Kidney (tissue), 14 donors: ENCODE results near the gene SOX6. TPM values are rescaled to one million over a fixed set of nuclear protein-coding genes. Genes with fewer than 3 reads are reported as not detected.

Experiments used
- DNase-seq, 5 donors: peaks; one replicate each; pipeline ENCODE4 v3.0.0-alpha.2; 2013 to 2020
- FAIRE-seq: peaks from 2 replicates; lab custom pipeline; 2012; peaks lifted over from hg19 to GRCh38; lab: Jason Lieb, UNC
- H3K27ac ChIP-seq, 2 donors: one replicate each; pipeline ENCODE4 v1.7.0; 2013; ENCODE audit warnings: low read depth in 2 of 2, low read length in 2 of 2, inconsistent platforms in 1 of 2
- H3K27me3 ChIP-seq: one replicate; pipeline ENCODE4 v1.7.1; 2013; ENCODE audit warnings: low read length, inconsistent platforms; ENCODE audit not compliant: control insufficient read depth, insufficient read depth
- H3K36me3 ChIP-seq, 3 donors: one replicate each; pipeline versions ENCODE4 v1.7.0 to v1.7.1; 2013; ENCODE audit warnings: low read length in 3 of 3, control low read depth in 1 of 3, inconsistent platforms in 1 of 3; ENCODE audit not compliant: insufficient read depth in 3 of 3, control insufficient read depth in 2 of 3
- H3K4me1 ChIP-seq, 3 donors: one replicate each; pipeline versions ENCODE4 v1.7.0 to v1.7.1; 2013; ENCODE audit warnings: low read length in 3 of 3, inconsistent platforms in 1 of 3, low read depth in 1 of 3; ENCODE audit not compliant: control insufficient read depth in 2 of 3, insufficient read depth in 2 of 3
- H3K4me3 ChIP-seq, 3 donors: one replicate each; pipeline versions ENCODE4 v1.7.0 to v1.8.1; 2013; ENCODE audit warnings: low read length in 3 of 3, control low read depth in 1 of 3, inconsistent platforms in 1 of 3
- H3K9ac ChIP-seq, 3 donors: one replicate each; pipeline versions ENCODE4 v1.7.0 to v1.7.1; 2013; ENCODE audit warnings: low read length in 3 of 3, control low read depth in 1 of 3, inconsistent platforms in 1 of 3
- H3K9me3 ChIP-seq, 3 donors: one replicate each; pipeline versions ENCODE4 v1.7.0 to v1.7.1; 2013; ENCODE audit warnings: low read length in 3 of 3, control low read depth in 1 of 3, inconsistent platforms in 1 of 3; ENCODE audit not compliant: control insufficient read depth in 2 of 3, insufficient read depth in 1 of 3
- CTCF ChIP-seq: IDR thresholded peaks from 3 replicates; pipeline ENCODE4 v1.5.1; 2012; ENCODE audit warnings: mild to moderate bottlenecking, moderate library complexity, borderline replicate concordance; ENCODE audit not compliant: insufficient read depth; ENCODE audit errors: extremely low read depth
- intact Hi-C: fragments of 100-400 bp; cut with DNase I; formaldehyde crosslinking; loops from one replicate; pipeline ENCODE4 v1.11.1; 2022
- polyA plus RNA-seq: library from polyadenylated mRNA; stranded (reverse); fragments of 350-450 nt; fragmentation: Illumina TruSeq; extraction: RNeasy Lipid Tissue Mini Kit (QIAGEN cat#74804); gene quantifications from one replicate; pipeline ENCODE4 v1.2.3, GENCODE V29; 2014; ENCODE audit warnings: low read depth, low replicate concordance; ENCODE audit not compliant: insufficient read depth
- total RNA-seq: library from RNA; stranded (reverse); fragmentation: NEBNext Ultra II Directional; extraction: Animal tissue kit (Norgen Biotek cat#: 25700); gene quantifications from one replicate; pipeline ENCODE4 v1.2.1, GENCODE V29; 2021
- donor health status: control.
- donor health status: control.
- donor health status: control.
- donor health status: control.
- donor health status: control.
- donor health status: DM: yes; HTN: yes; CAD: no.
- donor health status: Normal renal cell carcinoma (clear cell type).

Gene SOX6
- total and polyA plus RNA-seq, 2 donors from 2014 or later: 5.0 to 47.3 TPM

- DNase-seq (no peak), FAIRE-seq (no peak)
- peaks cover 0 to 3% (median 0%) of the 10 kb centered on the region in 3 donors for H3K36me3 ChIP-seq
- H3K4me3 ChIP-seq: no peak overlapping the region
- H3K4me1 ChIP-seq: peaks cover 0 to 4% (median 3%) of the 10 kb centered on the region in 3 donors
- H3K9ac ChIP-seq: no peak overlapping the region
- H3K27me3 ChIP-seq: no peaks in the 10 kb centered on the region
- H3K27ac ChIP-seq: no peak overlapping the region
- TF ChIP-seq CTCF: no peak
- H3K9me3 ChIP-seq: no peaks in the 10 kb centered on the region
- intact Hi-C loops: no loop called here
Measured at GRCh38 chr11:16015741-16016467, 340.4 kb downstream of the SOX6 start.

- peaks cover 0 to 4% (median 3%) of the 10 kb centered on the region in 3 donors for H3K4me1 ChIP-seq
- intact Hi-C loops: no loop called here
- peaks cover 0 to 3% (median 0%) of the 10 kb centered on the region in 3 donors for H3K36me3 ChIP-seq
- H3K27me3 ChIP-seq: no peaks in the 10 kb centered on the region
- no peak overlapping the region for H3K9ac ChIP-seq
- no peak for TF ChIP-seq CTCF
- H3K4me3 ChIP-seq: no peak overlapping the region
- no peak for FAIRE-seq
- no peak overlapping the region for H3K27ac ChIP-seq
- peak in 3 of 5 donors; percentile 32 to 83 (median 76) for DNase-seq
- H3K9me3 ChIP-seq: no peaks in the 10 kb centered on the region
Measured at GRCh38 chr11:16013649-16014275, 342.6 kb downstream of the SOX6 start.

DNA sequence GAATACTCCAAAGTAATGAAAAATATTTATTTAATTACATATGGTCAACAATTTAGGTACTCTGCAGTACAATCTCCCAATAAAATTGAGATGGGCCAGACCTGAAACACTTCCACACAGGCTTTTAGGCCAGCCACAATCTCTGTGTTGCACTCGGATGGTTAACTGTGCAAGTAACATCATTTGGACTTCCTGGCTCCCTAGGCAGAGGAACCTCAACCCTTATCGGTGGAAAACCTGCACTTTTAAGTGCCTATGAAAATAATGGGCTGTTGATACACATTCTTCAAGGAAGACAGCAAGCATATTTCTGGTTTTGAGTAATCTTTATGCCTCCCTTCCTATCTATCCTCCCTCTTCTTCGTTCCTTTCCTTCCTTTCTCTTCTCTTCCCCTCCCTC lies 343.1 kb downstream of the SOX6 start:
- Histone ChIP-seq H3K9me3 (no peaks in the 10 kb centered on the region), H3K9ac (no peak overlapping the region), H3K4me3 (no peak overlapping the region), H3K27ac (no peak overlapping the region), H3K36me3 (peaks cover 0 to 3% (median 0%) of the 10 kb centered on the region in 3 donors), H3K4me1 (peaks cover 0 to 4% (median 3%) of the 10 kb centered on the region in 3 donors), H3K27me3 (no peaks in the 10 kb centered on the region)
- no peak for FAIRE-seq
- intact Hi-C loops: no loop called here
- no peak for DNase-seq
- no peak for TF ChIP-seq CTCF
